DOHH2 (cell line): ENCODE data around the gene SFTPB.

Experiments
- EZH2phosphoT487 ChIP-seq: fragments of 200-600 bp; sonication (generic); IDR thresholded peaks from 2 replicates; pipeline ENCODE4 v1.6.1; 2017; ENCODE audit warnings: borderline replicate concordance, mild to moderate bottlenecking, antibody characterized with exemption, low read length, moderate library complexity, mixed read lengths
- TF ChIP-seq, protein P1 (sequence below): fragments of 200-600 bp; sonication (generic); IDR thresholded peaks from one replicate; pipeline ENCODE4 v1.5.1; 2014; ENCODE audit warnings: antibody characterized with exemption, mild to moderate bottlenecking, low read depth, low read length; ENCODE audit not compliant: poor library complexity, severe bottlenecking

GRCh38 chr2:85672456-85672855 lies 4.5 kb upstream of the SFTPB start:
- TF ChIP-seq, protein P1, sequence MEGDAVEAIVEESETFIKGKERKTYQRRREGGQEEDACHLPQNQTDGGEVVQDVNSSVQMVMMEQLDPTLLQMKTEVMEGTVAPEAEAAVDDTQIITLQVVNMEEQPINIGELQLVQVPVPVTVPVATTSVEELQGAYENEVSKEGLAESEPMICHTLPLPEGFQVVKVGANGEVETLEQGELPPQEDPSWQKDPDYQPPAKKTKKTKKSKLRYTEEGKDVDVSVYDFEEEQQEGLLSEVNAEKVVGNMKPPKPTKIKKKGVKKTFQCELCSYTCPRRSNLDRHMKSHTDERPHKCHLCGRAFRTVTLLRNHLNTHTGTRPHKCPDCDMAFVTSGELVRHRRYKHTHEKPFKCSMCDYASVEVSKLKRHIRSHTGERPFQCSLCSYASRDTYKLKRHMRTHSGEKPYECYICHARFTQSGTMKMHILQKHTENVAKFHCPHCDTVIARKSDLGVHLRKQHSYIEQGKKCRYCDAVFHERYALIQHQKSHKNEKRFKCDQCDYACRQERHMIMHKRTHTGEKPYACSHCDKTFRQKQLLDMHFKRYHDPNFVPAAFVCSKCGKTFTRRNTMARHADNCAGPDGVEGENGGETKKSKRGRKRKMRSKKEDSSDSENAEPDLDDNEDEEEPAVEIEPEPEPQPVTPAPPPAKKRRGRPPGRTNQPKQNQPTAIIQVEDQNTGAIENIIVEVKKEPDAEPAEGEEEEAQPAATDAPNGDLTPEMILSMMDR: no peak
- no peak for TF ChIP-seq EZH2phosphoT487
